NCI-H82 treated with DMSO at 0.1 percent for 48 hours (cell line): Measurements from ENCODE around the gene RBFOX1.

Source experiments
- DNase-seq: peaks from one replicate; lab custom pipeline; 2025; ENCODE audit not compliant: unreplicated experiment; lab: John Stamatoyannopoulos, UW

RBFOX1 gene

GRCh38 chr16:7651803-7652570 is 319.3 kb downstream of the RBFOX1 start:
- no peak for DNase-seq

DNA sequence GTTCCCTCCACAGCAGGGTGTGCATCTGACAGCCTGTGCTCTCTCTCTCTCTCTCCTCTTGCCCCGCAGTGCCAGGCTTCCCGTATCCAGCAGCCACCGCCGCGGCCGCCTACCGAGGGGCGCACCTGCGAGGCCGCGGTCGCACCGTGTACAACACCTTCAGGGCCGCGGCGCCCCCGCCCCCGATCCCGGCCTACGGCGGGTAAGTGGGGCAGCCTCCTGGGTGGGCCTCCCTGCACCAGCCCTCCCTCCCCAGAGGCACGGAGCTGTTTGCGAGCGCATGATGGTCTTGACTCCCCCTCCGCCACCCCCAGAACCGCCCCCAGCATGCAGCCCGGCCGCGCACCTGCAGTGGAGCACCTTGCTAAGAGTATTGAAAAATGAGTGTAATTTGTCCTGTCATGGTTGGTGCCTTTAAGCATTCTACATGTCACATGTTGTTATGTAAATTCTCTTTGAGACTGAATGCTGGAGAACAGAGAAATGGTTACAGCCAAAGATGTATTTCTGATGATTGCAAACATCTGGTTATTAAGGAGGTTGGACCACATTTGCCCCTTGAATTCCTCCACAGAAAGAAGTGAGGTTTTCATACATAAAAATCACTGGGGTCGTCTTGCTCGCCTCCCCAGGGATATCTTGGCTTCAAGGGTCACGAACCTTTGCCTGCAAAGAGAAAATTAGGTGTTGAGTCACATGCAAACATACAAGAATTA is 321.3 kb downstream of the RBFOX1 start:
- DNase-seq = no peak

GRCh38 chr16:7675628-7676027 is 343.0 kb downstream of the RBFOX1 start:
- no peak for DNase-seq

- DNase-seq = no peak
Measured at GRCh38 chr16:7680296-7680695, 347.7 kb downstream of the RBFOX1 start.

DNA sequence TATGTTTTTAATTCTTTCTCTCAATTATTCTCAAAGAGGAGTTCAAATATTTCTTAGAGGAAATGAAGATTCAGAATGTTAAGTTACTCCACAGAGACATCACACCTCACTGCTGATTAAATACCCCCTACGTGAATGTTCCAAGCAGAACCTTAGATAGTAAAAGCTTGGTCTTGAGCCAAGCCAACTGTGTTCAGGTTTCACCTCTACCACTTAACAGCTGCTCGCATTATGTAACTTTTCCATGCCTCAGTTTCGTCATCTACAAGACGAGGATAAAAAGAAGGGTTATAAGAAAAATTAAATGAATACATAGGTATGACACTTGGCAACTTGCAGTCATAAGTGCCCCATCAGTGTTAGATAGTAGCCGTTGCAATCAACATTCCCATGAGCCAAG is 356.2 kb downstream of the RBFOX1 start:
- no peak for DNase-seq

GRCh38 chr16:7689234-7689633 is 356.6 kb downstream of the RBFOX1 start:
- no peak for DNase-seq

DNA sequence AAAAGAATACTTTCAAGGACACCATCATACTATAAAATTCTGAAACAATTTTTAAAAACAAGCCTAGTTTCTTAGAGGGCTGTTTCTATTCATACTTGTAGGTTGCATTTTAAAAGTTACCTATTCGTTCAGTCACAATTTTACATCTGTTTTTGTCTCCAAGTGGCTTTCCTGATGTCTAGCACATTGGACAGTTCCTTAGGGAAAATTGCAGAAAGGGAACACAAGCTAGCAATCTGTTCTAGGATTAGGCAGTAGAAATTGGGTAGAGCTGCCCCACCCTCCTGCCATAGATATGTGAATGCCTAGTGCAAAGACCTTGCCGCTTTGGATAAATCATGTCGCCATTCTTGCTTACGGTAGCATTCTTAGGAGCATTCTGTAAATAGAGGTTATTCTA is 358.9 kb downstream of the RBFOX1 start:
- DNase-seq = no peak

GRCh38 chr16:7703672-7704071 is 371.0 kb downstream of the RBFOX1 start:
- no peak for DNase-seq

DNA sequence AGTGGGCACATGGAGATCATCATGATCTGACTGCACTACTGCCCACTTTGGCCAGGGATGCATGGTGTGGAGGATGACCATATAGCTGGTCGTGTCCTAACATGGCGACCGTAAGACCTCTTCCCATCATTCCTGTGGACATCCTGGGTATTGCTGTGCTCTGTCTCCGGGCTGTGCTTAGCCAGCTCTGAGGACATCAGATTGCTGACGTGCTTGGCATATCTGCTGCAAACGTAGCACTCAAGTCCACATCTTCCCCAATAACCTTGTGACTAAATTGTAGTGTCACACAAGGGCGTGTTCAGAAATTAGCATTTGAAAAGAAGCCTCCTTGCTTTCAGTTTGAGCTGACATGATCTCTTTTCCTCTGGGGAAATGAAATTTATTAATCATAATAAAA is 373.2 kb downstream of the RBFOX1 start:
- DNase-seq = no peak

- no peak for DNase-seq
Measured at GRCh38 chr16:7709186-7709585, 376.5 kb downstream of the RBFOX1 start.

- DNase-seq = no peak
Measured at GRCh38 chr16:7713244-7713643, 380.6 kb downstream of the RBFOX1 start.

DNA sequence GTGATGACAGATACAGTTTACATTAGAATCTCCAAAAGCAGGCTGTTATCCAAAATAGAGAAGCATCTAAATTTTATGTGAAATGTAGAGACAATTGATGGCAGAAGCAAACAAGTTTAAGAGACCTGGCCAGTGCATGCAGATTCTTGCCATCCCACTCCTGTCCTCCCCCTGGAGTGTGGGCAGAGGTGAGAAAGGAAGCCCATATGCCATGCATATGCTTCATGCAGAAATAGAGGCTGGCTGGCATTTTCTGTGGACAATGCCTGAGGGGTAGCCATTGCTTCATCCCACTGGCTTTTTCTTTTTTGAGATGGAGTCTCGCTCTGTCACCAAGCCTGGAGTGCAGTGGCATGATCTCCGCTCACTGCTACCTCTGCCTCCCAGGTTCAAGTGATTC is 382.1 kb downstream of the RBFOX1 start:
- no peak for DNase-seq

- no peak for DNase-seq
Measured at GRCh38 chr16:7716660-7717550, 384.3 kb downstream of the RBFOX1 start.

DNA sequence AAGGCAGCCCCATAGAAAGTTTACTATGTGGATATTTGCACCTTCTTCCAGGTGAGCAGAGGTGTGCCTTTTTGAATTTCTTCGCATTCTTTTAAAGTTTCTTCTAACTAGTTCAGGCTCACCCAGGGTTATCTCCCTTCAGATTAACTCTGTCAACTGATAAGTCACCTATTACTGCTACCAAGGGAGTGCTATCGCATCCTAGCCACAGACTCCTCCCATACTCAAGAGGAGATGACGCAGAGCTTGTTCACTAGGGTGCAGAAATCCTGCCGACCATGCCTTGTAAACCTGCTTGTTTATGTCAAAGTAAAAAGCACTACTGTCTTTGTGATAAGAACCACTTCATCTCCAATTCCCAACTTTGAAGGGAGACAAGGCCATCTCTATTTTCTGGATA is 390.1 kb downstream of the RBFOX1 start:
- no peak for DNase-seq

DNA sequence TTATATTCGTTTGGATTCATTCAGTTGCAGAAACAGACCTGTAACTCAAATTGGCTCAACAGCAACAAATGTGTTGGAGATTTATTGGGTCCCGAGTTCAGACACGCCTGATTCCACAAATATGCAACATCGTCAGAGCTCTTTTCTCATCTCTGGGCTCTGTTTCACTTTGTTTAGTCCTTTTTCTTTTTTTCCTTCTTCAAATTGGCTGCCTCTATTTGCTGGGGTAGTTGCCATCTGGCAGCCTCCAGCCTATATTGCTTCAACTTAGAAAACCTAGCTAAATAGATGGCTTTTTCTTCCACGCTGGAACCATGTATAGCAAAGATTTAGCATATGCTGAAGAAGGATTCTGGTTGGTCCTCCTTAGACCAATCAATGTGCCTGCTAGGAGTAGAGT is 398.5 kb downstream of the RBFOX1 start:
- no peak for DNase-seq

DNA sequence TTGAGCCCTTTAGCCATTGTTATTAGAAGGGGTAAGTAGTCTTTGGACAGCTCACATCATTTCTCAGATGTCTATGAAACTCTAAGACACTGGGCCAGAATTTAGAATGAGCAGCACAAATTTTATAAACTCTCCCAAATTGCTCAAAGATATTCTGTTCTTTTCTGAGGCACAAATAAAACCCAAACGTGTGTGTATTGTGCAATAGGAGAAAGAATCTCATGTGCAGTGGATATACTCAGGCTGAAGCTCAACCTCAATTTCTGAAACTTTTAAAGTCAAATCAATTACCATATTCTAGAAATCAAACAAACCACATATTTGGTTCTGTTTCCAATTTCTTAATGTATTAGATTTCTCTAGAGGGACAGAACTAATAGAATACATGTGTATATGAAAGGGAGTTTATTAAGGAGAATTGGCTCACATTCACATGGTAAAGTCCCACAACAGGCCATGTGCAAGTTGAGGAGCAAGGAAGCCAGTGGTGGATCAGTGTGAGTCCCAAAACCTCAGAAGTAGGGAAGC is 403.6 kb downstream of the RBFOX1 start:
- no peak for DNase-seq

DNA sequence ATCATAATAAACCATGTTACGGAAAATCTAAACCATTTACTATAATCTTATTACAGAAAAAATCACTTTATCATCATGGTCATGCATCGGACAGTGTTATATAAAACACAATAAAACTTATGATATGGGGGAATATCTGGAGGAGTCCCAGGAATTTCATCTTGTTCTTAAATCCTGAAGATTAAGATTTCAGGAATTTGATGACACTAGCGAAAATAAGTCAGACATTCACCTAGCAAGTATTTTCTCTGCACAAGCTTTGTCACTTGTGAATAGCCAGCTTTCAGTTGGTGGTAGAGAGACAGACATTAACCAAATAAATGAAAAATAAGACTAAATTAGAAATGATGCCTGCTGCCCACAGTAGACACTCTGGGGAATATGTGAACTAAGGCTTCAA is 410.0 kb downstream of the RBFOX1 start:
- no peak for DNase-seq

- DNase-seq = no peak
Measured at GRCh38 chr16:7744546-7745264, 412.1 kb downstream of the RBFOX1 start.

DNA sequence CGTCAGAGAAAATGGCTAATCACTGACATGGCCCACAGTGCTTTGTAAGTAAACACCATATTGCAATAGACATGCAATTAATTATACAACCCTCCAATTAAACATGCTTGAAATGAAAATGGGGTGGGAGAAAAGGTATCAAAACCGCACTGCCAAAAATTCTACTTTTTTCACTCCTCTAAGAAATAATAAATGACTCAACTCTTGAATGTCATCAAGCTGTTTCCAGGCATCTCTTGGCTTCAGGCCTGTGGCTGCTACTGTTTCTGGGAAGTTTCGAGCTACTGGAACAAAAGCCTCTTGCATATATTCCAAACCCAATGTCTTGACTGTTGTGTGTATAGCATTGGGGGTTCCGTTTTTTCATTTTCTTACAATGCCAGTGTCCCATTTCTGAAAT is 412.6 kb downstream of the RBFOX1 start:
- DNase-seq = no peak

DNA sequence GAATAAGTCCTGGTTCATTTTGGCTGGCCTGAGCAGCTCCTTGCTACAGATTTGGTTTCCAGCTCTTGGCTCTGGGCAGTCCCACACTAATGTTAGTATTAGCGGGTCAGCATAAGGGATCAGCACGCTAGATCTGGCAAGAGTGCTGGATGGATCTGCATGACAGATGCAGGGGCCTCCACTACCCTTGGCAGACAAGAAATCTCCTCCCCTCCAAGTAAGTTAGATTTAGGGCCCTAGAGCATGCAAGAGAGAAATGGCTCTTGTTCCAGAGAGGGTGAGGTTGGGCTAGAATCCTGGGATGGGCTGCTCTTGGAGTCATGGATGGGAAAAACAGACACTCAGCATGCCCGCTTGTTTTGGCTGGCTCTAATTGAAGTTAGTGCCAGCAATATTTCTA is 414.3 kb downstream of the RBFOX1 start:
- peak; percentile 22 for DNase-seq

DNA sequence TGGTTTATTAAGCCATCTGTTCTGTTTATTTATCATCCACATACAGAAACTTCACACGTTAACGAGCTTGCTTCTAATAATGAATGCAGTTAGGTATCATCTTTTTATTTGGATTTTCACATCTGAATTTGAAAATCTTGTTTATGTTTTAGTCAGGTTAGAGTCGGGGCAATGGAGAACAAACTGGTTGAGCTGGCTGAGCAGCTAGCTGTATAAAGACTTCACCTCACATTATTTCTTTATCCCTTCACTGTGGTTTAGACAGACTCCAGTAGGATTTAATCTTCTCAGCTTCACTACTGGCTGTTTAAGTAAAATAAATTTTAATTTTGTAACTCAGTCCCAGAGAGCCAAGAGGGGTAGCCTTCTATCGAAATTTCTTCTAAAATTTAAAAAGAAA is 415.9 kb downstream of the RBFOX1 start:
- DNase-seq = peak; percentile 22
